K562 (cell line): ENCODE results near the gene FRMPD2. TPM values are rescaled to one million over a fixed set of nuclear protein-coding genes. Genes with fewer than 3 reads are reported as not detected.

Experiments
- ATAC-seq: fragments of 200-7000 bp; cut with Tn5 transposase; 3 replicates; pipeline ENCODE4 v1.9.1; 2020; ENCODE audit warnings: moderate library complexity
- BruUV-seq: library from RNA; stranded (reverse); fragments of 400-500 nt; replicated peaks from 2 replicates; lab custom pipeline; 2021; lab: Mats Ljungman, UMichigan
- CTCF ChIA-PET: fragments of 300-600 bp; formaldehyde crosslinking; extraction: SDS; loops from one replicate; lab custom pipeline; 2021; ENCODE audit warnings: low intra/inter-chr PET ratio; lab: Yijun Ruan, JAX
- POLR2A ChIA-PET: fragments of 300-600, 350-650 bp; sonication (Branson Sonifier 250); formaldehyde crosslinking; extraction: SDS; loops from one replicate; lab custom pipeline; 2021; ENCODE audit warnings: antibody characterized with exemption, inconsistent platforms; lab: Yijun Ruan, JAX
- DNase-seq, 4 experiments: peaks; one replicate each; pipeline versions ENCODE4 v3.0.0 to v3.0.0-alpha.2; 2011 to 2018; ENCODE audit warnings: low spot score in 3 of 4, mixed read lengths in 3 of 4; ENCODE audit errors: extremely low read depth in 1 of 4
- FAIRE-seq: peaks from 2 replicates; lab custom pipeline; 2011; peaks lifted over from hg19 to GRCh38; lab: Jason Lieb, UNC
- H2AFZ ChIP-seq: 2 replicates; pipeline ENCODE4 v1.6.0; 2011; ENCODE audit warnings: low read depth, low read length, control low read depth, inconsistent platforms
- H3K27ac ChIP-seq: fragments of 200-600 bp; 3 replicates; pipeline ENCODE4 v1.8.0; 2011; ENCODE audit warnings: low read depth, mild to moderate bottlenecking, control low read depth, inconsistent platforms, low read length, moderate library complexity, mixed read lengths; ENCODE audit errors: extremely low read depth
- H3K27me3 ChIP-seq, 2 experiments: fragments of 300-600 bp in 1 of 2; 2 replicates in 1 of 2; 3 replicates in 1 of 2; pipeline versions ENCODE4 v1.6.0 to v1.8.0; 2011; ENCODE audit warnings: inconsistent platforms in 2 of 2, low read length in 2 of 2, mild to moderate bottlenecking in 1 of 2, mixed read lengths in 1 of 2, moderate library complexity in 1 of 2; ENCODE audit not compliant: control insufficient read depth in 2 of 2, insufficient read depth in 2 of 2
- H3K36me3 ChIP-seq: fragments of 300-600 bp; 3 replicates; pipeline ENCODE4 v1.8.0; 2011; ENCODE audit warnings: mild to moderate bottlenecking, low read length, inconsistent platforms; ENCODE audit not compliant: control insufficient read depth, insufficient read depth
- H3K4me1 ChIP-seq, 2 experiments: fragments of 200-600 bp in 1 of 2; replicated peaks in 1 of 2; 2 replicates in 1 of 2; 3 replicates in 1 of 2; pipeline versions ENCODE4 v1.5.1 to v1.8.0; 2011; ENCODE audit warnings: inconsistent platforms in 2 of 2, low read length in 2 of 2, mild to moderate bottlenecking in 1 of 2, mixed read lengths in 1 of 2, moderate library complexity in 1 of 2; ENCODE audit not compliant: control insufficient read depth in 2 of 2, insufficient read depth in 2 of 2
- H3K4me2 ChIP-seq: 2 replicates; pipeline ENCODE4 v1.6.1; 2011; ENCODE audit warnings: low read length, control low read depth, inconsistent platforms, mixed read lengths; ENCODE audit not compliant: insufficient read depth
- H3K4me3 ChIP-seq: fragments of 200-600 bp; sonication (generic), shearing (Covaris generic); 2 replicates; pipeline ENCODE4 v1.5.1; 2016; ENCODE audit warnings: control low read depth, inconsistent platforms
- H3K79me2 ChIP-seq: fragments of 200-600 bp; 3 replicates; pipeline ENCODE4 v1.8.0; 2011; ENCODE audit warnings: low read length, inconsistent platforms; ENCODE audit not compliant: control insufficient read depth, insufficient read depth
- H3K9ac ChIP-seq, 2 experiments: 2 replicates each; pipeline versions ENCODE4 v1.6.0 to v1.6.1; 2011; ENCODE audit warnings: low read depth in 2 of 2, low read length in 2 of 2, control low read depth in 1 of 2, inconsistent platforms in 1 of 2, mild to moderate bottlenecking in 1 of 2, mixed read lengths in 1 of 2; ENCODE audit not compliant: insufficient read depth in 1 of 2
- H3K9me1 ChIP-seq: one replicate; pipeline ENCODE4 v1.6.0; 2011; ENCODE audit warnings: inconsistent platforms, mild to moderate bottlenecking, low read length, moderate library complexity; ENCODE audit not compliant: control insufficient read depth, insufficient read depth
- H3K9me3 ChIP-seq: replicated peaks from 2 replicates; pipeline ENCODE4 v1.5.1; 2011; ENCODE audit warnings: low read depth, low read length, inconsistent platforms; ENCODE audit not compliant: control insufficient read depth, insufficient read depth
- H4K20me1 ChIP-seq: replicated peaks from 2 replicates; pipeline ENCODE4 v1.6.1; 2011; ENCODE audit warnings: low read length, inconsistent platforms, mixed read lengths; ENCODE audit not compliant: control insufficient read depth, insufficient read depth
- E2F3 ChIP-seq: fragments of 250-450 bp; sonication (Bioruptor Pico); IDR thresholded peaks from 2 replicates; pipeline ENCODE4 v1.4.0; 2020; ENCODE audit warnings: mild to moderate bottlenecking
- FOSL1 ChIP-seq: fragments of 200-800 bp; sonication (Bioruptor generic); conservative IDR thresholded peaks from 2 replicates; pipeline ENCODE4 v1.6.1; 2016; ENCODE audit warnings: missing genetic modification characterization, missing compliant biosample characterization
- RFX1 ChIP-seq: fragments of 450-650 bp; IDR thresholded peaks from 2 replicates; pipeline ENCODE4 v1.6.1; 2016; ENCODE audit warnings: mild to moderate bottlenecking, moderate library complexity
- ZFP30 ChIP-seq: fragments of 250-450 bp; sonication (Bioruptor Pico); IDR thresholded peaks from 2 replicates; pipeline ENCODE4 v1.8.0; 2022; ENCODE audit warnings: moderate library complexity, mild to moderate bottlenecking, inconsistent platforms, borderline replicate concordance
- ZKSCAN1 ChIP-seq: fragments of 150-350 bp; IDR thresholded peaks from 2 replicates; pipeline ENCODE4 v1.6.1; 2016; ENCODE audit warnings: low read depth, low read length
- WGBS: fragments of 100-300 bp; shearing (Covaris generic); methylation state at CpG from one replicate; pipeline ENCODE4 v1.1.6; 2016; ENCODE audit warnings: low coverage, mixed read lengths; ENCODE audit not compliant: insufficient coverage; ENCODE audit errors: missing lambda C conversion rate; 5-methylcytosine and 5-hydroxymethylcytosine counted together
- in situ Hi-C: fragments of 300-500 bp; cut with MboI; formaldehyde crosslinking; loops from 4 replicates; pipeline ENCODE4 v1.15.0; 2018; ENCODE audit warnings: inconsistent platforms, mixed read lengths
- intact Hi-C: fragments of 100-400 bp; cut with micrococcal nuclease; formaldehyde crosslinking; loops from 2 replicates; pipeline ENCODE4 v1.14.2; 2022
- polyA plus RNA-seq, 8 experiments: library from polyadenylated mRNA; depleted of rRNA in 4 of 8; stranded (reverse) in 5 of 8; unstranded in 3 of 8; fragments of >200 nt; fragmentation: Nextera tagmentation in 2 of 8; fragmentation: Illumina TruSeq in 1 of 8; extraction: Ambion mirVana in 2 of 8; extraction: Trizol in 1 of 8; gene quantifications; 2 replicates each; pipeline versions ENCODE4 v1.2.1 to v1.2.3, GENCODE V29; 2011 to 2014; ENCODE audit warnings: inconsistent platforms in 1 of 8, missing spikeins in 1 of 8
- total RNA-seq, 7 experiments: library from RNA; depleted of rRNA in 6 of 7; stranded (reverse); fragments of >200 nt in 6 of 7; fragmentation: Illumina TruSeq in 2 of 7; extraction: Trizol in 2 of 7; gene quantifications; 2 replicates each; pipeline versions ENCODE4 v1.2.1 to v1.2.3, GENCODE V29; 2011 to 2021; ENCODE audit warnings: low replicate concordance in 1 of 7
- TF ChIP-seq, protein P1 (sequence below): fragments of 250-450 bp; sonication (Bioruptor Pico); IDR thresholded peaks from 2 replicates; pipeline ENCODE4 v1.6.1; 2021; ENCODE audit warnings: mild to moderate bottlenecking
- TF ChIP-seq, protein P2 (sequence below): fragments of 250-450 bp; sonication (Bioruptor Pico); IDR thresholded peaks from 2 replicates; pipeline ENCODE4 v1.5.0; 2022; ENCODE audit warnings: mild to moderate bottlenecking

The FRMPD2 gene
- total and polyA plus RNA-seq, 9 of the 15 experiments (the other 6 are each of a cell fraction or from before 2014, with no cell fraction given), result 0.12 to 0.95 (median 0.33) TPM

DNA sequence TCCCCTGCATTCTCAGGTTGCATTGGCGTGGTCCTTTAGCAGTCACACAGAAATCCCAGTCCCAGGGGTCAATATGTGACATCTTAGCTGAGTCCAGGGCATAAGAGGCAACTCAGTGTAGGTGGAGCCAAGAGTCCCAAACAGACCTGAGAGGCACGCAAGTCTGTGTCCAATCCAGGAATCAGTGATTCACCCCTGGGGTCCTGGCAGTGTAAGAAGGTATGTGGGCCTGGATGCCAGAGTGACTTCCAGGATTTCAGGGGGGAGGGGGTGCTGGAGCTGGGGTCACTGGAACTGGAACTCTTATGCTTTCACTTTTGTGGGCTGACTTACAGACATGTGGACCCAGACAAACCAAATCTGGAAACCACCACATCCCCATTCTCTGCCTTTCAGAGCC is 26.8 kb downstream of the FRMPD2 start:
- in situ Hi-C loops, result no loop called here
- H3K27ac ChIP-seq, result no peak overlapping the region
- H3K9me3 ChIP-seq, result no peaks in the 10 kb centered on the region
- no peak overlapping the region for H3K4me2 ChIP-seq
- FAIRE-seq (no peak), ATAC-seq (no peak), DNase-seq (no peak)
- CTCF ChIA-PET, result no interaction called here
- 0 out of 5 replicates have a peak, but pooled peaks cover 0 to 3% of the 10 kb centered on the region in 2 experiments for H3K4me1 ChIP-seq
- H3K36me3 ChIP-seq, result no peaks in the 10 kb centered on the region
- H3K79me2 ChIP-seq, result no peaks in the 10 kb centered on the region
- intact Hi-C loops, result no loop called here
- H2AFZ ChIP-seq, result no peak overlapping the region
- WGBS, result 0% methylated on average over 2 of the region's 2 CpGs
- no TSS peak for BruUV-seq
- POLR2A ChIA-PET, result interaction anchor here (0.7 to 1.3 kb wide), 2 partner anchors 12 to 39 kb away, joined by 3 to 4 read pairs; no protein-coding TSS in a partner anchor
- H4K20me1 ChIP-seq, result 0 out of 2 replicates have a peak, but pooled peaks cover under 1% of the 10 kb centered on the region
- no peak overlapping the region for H3K9ac ChIP-seq
- no peaks in the 10 kb centered on the region for H3K9me1 ChIP-seq
- H3K27me3 ChIP-seq, result peaks cover 25 to 66% of the 10 kb centered on the region in 2 experiments
- no peak for TF ChIP-seq RFX1
- TF ChIP-seq, protein P1, sequence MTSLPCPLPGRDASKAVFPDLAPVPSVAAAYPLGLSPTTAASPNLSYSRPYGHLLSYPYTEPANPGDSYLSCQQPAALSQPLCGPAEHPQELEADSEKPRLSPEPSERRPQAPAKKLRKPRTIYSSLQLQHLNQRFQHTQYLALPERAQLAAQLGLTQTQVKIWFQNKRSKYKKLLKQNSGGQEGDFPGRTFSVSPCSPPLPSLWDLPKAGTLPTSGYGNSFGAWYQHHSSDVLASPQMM (CRISPR knock-in tag), result no peak
- TF ChIP-seq FOSL1 (tag), result no peak
- no peak for TF ChIP-seq E2F3 (CRISPR knock-in tag)
- no peak for TF ChIP-seq ZFP30 (CRISPR knock-in tag)
- H3K4me3 ChIP-seq, result no peak overlapping the region

DNA sequence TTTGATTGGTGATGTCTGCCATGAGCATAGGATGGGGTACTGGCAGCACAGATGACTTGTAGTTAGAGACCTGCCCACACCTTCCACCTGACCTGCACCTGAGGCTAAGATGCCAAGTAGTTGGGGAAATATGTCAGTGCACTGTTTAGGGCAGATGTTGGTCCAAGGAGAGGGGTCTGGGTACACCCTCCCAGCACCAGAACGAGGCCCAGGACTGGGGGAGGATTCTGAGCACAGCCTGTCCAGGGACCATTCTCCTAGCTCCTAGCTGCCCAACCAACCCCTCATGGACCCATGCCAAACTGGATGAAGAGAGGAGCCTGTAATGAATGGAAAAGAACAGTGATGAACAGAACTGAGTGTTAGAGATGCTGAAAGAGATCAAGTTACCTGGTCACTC is 28.0 kb downstream of the FRMPD2 start:
- CTCF ChIA-PET, result no interaction called here
- no peak overlapping the region for H3K4me2 ChIP-seq
- no peak overlapping the region for H3K9ac ChIP-seq
- in situ Hi-C loops (no loop called here), intact Hi-C loops (no loop called here)
- DNase-seq (no peak), ATAC-seq (no peak), FAIRE-seq (no peak)
- H3K27ac ChIP-seq, result no peak overlapping the region
- no peak overlapping the region for H2AFZ ChIP-seq
- H3K4me1 ChIP-seq, result 0 out of 5 replicates have a peak, but pooled peaks cover 0 to 3% of the 10 kb centered on the region in 2 experiments
- H3K9me3 ChIP-seq, result no peaks in the 10 kb centered on the region
- no peaks in the 10 kb centered on the region for H3K36me3 ChIP-seq
- H3K4me3 ChIP-seq, result no peak overlapping the region
- no TSS peak for BruUV-seq
- POLR2A ChIA-PET, result no interaction called here
- 0% methylated on average over 1 of the region's 1 CpG for WGBS
- peaks cover 29 to 66% of the 10 kb centered on the region in 2 experiments for H3K27me3 ChIP-seq
- H4K20me1 ChIP-seq, result 0 out of 2 replicates have a peak, but pooled peaks cover 6% of the 10 kb centered on the region
- H3K79me2 ChIP-seq, result no peaks in the 10 kb centered on the region
- TF ChIP-seq, protein P2, sequence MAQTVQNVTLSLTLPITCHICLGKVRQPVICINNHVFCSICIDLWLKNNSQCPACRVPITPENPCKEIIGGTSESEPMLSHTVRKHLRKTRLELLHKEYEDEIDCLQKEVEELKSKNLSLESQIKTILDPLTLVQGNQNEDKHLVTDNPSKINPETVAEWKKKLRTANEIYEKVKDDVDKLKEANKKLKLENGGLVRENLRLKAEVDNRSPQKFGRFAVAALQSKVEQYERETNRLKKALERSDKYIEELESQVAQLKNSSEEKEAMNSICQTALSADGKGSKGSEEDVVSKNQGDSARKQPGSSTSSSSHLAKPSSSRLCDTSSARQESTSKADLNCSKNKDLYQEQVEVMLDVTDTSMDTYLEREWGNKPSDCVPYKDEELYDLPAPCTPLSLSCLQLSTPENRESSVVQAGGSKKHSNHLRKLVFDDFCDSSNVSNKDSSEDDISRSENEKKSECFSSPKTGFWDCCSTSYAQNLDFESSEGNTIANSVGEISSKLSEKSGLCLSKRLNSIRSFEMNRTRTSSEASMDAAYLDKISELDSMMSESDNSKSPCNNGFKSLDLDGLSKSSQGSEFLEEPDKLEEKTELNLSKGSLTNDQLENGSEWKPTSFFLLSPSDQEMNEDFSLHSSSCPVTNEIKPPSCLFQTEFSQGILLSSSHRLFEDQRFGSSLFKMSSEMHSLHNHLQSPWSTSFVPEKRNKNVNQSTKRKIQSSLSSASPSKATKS (CRISPR knock-in tag), result no peak
- no peak for TF ChIP-seq ZKSCAN1
- TF ChIP-seq, all 486 proteins: peak for 0
- no peaks in the 10 kb centered on the region for H3K9me1 ChIP-seq
